Measurements from ENCODE around the gene ITGB1BP1.

GRCh38 chr2:9416962-9417316 lies 6.4 kb downstream of the ITGB1BP1 start:
- TF ChIP-seq GABPA (IDR thresholded peaks at IDR 0.05; ENCODE audit: low read depth) (no peak), POLR2AphosphoS5 (IDR thresholded peaks at IDR 0.05; ENCODE audit: low read depth) (no peak), SPI1 (IDR thresholded peaks at IDR 0.05; ENCODE audit: borderline replicate concordance, low read depth) (no peak)
- TF ChIP-seq, protein P1, sequence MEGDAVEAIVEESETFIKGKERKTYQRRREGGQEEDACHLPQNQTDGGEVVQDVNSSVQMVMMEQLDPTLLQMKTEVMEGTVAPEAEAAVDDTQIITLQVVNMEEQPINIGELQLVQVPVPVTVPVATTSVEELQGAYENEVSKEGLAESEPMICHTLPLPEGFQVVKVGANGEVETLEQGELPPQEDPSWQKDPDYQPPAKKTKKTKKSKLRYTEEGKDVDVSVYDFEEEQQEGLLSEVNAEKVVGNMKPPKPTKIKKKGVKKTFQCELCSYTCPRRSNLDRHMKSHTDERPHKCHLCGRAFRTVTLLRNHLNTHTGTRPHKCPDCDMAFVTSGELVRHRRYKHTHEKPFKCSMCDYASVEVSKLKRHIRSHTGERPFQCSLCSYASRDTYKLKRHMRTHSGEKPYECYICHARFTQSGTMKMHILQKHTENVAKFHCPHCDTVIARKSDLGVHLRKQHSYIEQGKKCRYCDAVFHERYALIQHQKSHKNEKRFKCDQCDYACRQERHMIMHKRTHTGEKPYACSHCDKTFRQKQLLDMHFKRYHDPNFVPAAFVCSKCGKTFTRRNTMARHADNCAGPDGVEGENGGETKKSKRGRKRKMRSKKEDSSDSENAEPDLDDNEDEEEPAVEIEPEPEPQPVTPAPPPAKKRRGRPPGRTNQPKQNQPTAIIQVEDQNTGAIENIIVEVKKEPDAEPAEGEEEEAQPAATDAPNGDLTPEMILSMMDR (IDR thresholded peaks at IDR 0.05; ENCODE audit: insufficient read depth, low read length), result no peak

Measured in HL-60 (cell line).